GM03348 (cell line): Measurements from ENCODE around the gene HTT.

ENCODE experiments used
- DNase-seq: peaks from one replicate; pipeline ENCODE4 v3.0.0; 2012; ENCODE audit warnings: low spot score

The HTT gene

DNA sequence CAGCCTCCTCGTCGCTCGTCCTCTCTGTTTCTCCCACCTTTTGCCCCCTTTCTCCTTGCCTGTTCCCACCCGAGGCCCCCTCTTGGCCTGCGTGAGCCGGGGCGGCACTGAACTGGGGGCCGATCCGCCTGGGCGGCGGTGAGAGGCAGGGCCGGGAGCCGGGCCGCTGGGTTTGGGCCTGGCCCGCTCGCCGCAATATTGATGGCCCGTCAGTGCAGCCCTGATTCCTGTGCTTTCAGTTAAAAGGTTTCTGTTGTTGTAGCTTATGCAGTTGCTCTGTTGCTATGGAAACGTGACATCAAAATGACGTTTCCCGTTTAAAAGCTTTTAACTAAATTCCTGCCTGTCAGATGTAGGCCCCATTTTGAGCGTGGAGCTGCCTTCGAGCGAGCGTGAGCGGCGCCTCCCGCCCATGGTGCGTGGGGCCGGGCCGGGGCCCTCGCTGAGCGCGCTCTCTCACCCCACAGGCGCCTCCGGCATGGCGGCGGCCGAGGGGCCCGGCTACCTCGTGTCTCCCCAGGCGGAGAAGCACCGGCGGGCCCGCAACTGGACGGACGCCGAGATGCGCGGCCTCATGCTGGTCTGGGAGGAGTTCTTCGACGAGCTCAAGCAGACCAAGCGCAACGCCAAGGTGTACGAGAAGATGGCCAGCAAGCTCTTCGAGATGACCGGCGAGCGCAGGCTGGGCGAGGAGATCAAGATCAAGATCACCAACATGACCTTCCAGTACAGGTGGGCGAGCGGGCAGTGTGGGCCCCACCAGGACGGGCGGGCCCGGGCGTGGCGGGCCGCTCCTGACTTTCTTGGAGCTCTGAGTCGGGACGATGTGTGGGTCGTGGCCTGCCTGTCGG, 174.6 kb downstream of the HTT start, which contains the start of gene MSANTD1:
Gene MSANTD1 (plus strand): TSS at position 349 of the 851 bp plus-strand sequence. CDS start 64 bp downstream, at position 413.
- no peak for DNase-seq

DNA sequence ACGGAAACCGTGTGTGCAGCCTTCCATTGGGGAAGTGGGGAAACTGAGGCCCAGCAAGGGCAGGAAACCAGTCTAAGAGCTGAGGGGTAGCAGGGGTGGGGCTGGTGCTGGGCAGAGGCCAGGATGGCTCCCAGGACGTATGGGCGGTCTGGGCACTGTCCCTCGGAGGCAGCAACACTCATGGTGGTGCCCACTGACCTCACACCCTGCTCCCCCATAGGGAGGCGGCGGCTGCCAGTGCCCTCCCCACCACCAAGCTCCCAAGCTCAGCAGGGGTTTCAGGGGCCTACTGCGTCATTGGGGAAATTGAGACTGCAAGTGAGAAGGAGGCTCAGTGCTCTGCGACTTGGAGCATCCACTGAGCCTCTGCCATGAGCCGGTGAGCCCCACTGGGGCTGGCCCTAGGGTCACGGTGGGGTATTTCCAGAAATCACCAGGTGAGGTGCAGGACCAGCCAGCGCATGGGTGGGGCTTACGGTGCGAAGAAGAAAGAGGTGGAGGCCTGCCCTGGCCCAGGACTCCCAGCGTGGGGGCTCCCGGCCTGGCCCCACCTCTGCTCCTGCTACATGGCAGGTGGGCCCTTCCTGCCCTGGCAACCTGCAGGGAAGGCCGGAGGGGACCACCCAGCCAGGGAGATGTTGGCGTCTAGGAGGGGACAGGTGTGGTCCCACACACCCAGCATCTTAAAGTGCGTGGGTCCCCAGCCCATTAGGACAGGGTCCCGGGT, 175.4 kb downstream of the HTT start:
- DNase-seq, result no peak

DNA sequence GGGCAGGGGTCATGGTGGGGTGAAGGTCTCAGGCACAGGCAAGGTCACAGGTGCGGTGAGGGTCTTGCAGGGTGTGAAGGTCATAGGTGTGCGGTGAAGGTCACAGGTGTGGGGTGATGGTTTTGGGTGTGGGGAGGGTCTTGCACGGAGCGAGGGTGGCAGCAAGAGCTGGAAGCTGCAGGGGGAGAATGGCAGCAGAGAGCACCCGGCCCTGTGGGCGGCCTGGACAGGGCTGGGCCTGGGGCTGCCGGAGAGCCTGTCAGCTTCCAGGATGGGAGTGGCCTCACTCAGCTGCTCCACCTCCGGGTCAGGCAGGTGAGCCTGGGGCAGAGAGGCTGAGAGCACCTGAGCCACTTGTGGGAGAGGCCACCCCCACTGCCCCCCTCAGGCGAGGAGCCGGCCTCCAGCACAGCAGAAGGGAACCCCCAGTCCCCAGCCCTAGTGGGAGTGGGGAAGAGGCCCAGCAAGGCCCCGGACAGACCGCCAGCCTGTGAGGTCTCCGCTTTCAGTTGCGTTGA, 176.0 kb downstream of the HTT start:
- no peak for DNase-seq

DNA sequence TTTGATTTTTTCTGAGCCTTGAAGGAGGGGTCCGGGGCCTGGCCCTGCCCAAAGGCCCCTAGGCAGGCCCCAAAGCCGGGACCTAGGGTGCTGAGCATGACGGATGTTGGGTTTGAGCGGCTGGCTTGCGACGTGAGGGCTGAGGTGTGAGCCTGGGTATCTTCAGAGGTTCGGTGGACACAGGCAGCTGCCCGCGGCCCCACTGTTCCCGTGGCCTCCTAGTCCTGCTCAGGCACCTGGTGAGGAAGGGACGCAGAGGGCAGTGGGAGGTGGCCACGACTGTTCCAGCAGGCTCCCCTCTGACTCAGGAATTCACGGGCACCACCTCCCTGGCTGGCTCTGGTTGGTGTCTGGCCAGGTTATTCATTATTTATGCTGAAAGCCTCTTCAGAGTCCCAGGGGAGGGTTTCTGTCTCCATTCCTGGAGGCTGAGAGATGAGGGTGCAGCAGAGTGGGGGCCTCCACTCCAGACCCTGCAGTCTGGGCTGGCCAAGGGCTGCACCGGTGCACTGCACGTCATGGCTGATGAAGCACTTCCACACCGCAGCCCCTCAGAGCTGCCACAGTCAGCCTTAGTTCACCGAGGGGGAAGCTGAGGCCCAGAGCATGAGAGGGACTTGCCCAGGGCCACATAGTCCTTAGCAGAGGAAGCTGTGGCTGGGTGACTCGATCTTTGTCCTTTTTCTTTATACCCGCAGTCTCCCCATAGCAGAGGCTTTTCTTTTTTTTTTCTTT, 176.6 kb downstream of the HTT start:
- no peak for DNase-seq

DNA sequence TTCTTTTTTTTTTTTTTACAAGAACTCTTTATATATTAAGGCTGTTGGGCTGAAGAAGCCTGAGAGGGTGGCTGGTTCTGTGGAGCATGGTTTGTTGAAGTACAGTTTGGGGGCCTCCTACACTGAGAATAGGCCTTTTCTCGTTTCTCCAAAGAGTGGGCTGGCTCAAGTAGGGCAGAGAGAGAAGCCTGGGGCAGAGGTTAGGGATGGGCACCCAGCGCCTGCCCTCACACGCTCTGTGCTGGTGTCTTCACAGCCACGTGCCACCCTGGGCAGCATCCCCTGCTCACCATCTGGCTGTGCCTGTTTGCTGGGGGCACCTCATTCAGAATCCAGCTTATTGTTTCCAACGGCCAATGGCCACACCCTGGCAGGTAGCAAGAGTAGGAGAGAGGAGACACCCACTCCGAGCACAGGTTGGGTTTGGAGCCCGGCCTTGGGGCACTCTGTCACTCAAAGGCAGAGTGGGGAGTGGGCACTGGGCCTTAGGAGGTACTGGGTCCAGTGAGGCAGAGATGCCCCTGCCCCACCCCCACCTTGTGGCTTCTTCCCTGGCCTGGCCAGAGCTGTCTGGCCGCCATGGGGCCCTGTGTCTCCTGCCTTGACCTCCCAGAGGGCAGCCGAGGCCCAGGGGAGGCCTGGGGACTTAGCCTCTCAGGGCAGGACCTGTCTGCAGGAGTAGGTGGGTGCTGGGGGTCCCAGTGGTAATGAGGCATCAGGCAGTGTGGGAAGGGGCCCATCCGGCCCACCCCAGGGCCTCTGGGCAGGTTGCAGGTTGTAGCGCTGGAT, 177.4 kb downstream of the HTT start:
- no peak for DNase-seq

DNA sequence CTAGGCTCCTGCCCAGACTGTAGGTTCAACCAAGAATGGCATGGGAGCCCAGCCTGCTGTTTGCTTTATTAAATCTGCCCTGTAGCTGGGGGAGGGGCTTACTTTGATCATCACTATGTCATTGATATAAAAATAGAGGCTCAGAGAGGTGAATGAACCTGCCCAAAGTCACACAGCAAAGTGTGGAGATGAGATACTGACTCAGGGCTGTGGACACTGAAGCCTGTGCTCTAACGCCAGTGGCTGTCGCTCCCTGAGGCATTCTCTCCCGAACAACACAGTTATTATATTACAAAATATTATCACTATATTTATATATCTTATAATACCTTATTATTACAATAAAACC, 178.0 kb downstream of the HTT start:
- no peak for DNase-seq

DNA sequence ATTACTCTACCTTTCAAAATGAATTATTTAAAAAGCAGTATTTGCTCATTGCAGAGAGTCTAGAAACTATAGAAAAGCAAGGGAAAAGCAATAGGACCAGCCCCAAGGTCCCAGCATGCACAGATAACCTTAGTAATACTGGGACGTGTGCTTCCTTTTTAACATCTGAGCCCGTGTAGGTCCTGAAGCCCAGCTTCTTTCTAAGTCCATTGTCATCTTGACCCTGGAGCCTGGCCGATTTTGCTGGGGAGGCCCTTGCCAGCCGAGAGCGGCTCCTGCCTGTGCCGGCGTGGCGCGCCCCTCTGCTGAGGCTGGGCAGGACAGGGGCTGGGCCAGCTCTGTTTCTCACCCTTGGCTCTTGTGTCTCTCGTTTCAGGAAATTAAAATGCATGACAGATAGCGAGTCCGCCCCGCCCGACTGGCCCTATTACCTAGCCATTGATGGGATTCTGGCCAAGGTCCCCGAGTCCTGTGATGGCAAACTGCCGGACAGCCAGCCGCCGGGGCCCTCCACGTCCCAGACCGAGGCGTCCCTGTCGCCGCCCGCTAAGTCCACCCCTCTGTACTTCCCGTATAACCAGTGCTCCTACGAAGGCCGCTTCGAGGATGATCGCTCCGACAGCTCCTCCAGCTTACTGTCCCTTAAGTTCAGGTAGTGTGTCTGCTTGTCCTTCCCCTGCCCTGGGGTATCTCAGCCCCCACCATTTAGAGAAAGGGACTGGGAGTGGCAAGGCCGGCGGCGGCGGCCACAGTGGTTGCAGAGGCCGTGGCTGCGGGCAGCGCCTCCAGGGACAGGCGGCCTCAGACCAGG, 178.6 kb downstream of the HTT start:
- DNase-seq, result no peak

DNA sequence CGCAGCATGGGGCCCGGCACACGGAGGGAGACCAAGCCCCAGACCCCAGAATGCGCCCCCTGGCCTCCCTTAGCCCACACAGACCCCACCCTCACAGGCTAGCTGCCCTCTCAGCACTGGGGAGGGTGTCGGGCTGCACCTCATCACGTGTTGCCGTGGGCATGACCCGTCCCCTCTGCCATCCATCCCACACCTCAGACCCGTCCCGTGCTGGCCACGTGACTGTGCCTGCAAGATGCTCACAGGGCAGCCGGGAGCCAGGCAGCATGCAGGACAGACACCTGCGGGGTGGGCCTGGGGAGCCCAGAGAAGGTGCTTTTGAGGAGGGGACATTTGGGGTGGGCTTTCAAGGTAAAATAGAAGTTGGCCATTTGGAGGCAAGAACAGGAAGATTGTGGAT, 179.3 kb downstream of the HTT start:
- DNase-seq, result no peak

DNA sequence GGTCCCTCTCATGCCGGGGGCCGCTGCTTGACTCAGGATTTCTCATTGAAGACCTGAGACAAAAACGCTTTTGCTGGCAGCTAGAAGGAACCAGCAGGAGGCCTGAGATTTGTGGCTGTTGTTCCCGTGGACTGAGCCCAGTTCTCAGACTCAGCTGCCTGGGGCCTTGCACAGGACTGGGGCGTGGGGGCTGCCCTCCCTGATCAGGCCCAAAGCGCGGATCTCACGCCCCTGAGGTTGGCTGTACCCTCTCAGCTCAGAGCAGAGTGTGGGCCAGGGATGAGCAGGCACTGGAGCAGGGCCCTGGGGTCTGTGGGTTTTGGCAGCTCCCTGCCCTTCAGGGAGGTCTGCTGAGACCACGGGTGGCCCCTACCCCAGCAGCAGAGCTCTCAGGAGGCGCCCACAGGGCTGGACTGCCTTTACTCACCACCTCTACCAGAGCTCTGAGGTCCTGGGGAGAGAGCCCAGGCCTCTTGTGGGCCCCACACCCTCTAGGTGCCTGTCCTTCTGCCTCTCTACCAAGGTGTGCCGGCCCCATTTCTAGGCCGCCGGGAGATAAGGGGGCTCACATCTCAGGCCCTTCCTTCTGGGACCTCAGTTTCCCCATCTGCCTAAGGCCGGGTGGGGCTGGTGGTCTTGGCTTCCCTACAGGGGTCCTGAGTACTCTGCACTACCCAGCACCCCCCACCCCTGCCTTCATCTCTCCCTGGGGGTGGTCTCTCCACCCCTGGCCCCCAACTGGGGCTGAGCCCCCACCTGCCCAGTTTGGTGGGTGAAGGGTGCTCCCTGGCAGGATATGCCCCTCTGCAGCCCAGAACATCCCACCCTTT, 180.0 kb downstream of the HTT start:
- no peak for DNase-seq

DNA sequence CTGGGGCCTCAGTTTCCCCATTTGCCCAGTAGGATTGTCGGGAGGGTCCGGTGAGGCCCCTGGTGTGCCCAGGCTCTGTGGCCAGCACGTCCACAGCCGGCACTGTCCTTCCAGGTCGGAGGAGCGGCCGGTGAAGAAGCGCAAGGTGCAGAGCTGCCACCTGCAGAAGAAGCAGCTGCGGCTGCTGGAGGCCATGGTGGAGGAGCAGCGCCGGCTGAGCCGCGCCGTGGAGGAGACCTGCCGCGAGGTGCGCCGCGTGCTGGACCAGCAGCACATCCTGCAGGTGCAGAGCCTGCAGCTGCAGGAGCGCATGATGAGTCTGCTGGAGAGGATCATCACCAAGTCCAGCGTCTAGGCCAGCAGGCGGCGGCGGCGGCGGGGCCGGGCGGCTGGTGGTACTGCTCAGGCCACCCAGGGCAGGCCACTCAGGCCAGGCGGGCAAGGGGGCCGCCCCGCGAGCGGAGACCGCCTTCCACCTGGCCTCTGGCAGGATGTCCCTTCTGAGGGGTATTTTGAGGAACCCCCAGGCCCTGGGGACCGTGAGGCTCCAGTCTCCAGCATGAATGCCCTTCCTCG, 181.2 kb downstream of the HTT start:
- DNase-seq, result no peak

DNA sequence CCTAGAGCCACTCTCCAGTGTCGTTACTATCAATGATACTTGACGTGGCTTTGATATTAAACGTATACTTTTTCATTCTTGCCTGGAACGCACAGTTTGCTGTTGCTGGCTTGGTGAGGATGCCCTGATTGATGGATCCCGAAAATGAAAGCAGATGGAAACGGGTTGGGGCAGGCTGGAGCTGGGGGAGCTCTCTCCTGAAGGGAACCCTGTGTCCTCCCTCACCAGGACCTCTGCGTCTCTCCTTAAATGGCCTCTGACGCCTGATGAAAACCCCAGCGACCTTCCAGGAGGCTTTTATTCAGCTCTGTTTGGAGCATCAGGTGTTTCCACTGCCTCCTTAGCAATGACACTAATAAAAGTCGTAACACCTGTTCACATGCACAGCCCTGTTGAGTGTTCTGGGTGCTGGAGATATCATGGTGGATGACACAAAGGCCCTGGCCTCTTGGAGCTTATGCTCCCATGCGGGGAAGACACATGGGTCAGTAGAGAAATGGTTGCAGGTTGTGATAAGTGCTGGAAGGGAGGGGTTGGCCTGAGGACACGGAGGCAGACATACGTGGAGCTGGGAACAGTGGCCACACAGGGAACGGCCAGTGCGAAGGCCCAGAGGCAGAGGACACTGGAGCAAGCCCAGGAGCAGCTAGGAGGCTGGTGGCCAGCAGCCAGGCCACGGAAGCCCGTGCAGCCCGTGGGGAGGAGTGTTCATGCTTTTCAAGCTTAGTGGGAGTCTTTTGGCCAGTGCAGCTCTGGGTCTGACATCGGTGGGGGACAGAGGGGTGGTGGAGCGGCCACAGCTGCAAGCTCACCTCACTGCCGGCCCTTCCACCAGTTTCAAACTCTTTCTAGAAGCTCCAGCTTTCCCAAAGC, 182.0 kb downstream of the HTT start:
- no peak for DNase-seq

DNA sequence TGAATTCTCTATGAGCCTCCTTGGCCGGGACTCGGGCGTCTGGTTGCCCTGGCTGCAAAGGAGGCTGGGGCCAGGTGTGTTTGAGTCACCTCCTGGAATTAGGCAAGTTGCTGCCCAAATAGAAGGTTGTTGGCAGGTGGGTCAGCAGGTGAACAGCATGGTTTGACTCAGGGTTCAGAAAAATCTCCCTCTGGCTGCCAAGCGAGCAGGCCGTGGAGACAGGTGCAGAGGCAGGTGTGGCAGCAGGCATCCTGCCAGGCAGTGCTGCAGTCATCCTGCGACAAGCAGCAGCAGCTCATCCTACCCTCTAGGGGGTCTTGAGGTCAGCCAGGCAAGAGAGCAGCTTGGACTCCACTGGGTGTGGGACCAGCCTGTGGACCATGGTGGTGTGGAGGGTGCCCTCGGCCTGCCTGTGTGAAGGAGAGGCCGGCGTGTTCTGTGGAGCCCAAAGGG, 182.6 kb downstream of the HTT start:
- no peak for DNase-seq

DNA sequence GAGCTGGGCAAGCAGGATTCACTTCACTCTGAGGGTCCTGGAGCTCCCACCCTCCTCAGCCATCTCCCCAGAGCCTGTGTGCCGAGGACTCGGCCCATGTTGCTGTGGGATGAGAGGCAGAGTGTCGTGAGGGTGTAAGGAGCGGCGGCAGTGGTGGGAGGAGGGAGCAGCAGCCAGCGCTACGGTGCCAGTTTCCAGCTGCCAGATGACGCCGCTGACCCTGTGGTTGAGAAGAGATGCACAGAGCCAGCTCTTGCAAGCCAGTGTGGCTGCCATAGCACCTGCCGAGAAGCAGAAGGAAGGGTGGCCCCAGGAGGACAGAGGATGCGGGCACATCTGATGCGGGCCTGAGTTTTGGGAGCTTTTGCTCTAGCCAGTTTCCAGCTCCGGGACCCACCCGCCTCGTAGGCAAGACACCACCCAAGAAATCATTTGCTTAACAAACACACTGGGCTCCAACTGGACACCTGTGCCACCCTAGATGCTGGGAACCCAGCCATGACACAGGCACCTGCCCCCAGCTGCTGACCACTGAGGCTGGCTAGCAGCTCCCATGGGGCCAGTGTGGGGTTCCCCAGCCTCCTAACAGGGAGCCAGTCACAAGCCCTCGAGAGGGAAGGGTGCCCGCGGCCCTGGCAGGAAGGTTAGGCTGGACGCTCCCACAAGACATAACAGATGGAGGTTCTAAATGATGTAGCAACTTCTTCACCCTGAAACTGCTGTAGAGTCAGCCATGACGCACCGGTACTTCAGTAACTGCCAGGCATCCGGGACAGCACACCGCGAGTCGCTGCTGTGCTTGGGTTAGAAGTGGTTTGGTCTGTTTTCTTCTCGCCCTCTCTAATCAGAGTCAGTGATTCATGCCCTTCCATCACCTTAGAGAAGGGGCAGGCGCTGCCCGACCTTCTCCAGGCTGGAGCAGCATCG, 183.3 kb downstream of the HTT start:
- DNase-seq, result peak; percentile 48

DNA sequence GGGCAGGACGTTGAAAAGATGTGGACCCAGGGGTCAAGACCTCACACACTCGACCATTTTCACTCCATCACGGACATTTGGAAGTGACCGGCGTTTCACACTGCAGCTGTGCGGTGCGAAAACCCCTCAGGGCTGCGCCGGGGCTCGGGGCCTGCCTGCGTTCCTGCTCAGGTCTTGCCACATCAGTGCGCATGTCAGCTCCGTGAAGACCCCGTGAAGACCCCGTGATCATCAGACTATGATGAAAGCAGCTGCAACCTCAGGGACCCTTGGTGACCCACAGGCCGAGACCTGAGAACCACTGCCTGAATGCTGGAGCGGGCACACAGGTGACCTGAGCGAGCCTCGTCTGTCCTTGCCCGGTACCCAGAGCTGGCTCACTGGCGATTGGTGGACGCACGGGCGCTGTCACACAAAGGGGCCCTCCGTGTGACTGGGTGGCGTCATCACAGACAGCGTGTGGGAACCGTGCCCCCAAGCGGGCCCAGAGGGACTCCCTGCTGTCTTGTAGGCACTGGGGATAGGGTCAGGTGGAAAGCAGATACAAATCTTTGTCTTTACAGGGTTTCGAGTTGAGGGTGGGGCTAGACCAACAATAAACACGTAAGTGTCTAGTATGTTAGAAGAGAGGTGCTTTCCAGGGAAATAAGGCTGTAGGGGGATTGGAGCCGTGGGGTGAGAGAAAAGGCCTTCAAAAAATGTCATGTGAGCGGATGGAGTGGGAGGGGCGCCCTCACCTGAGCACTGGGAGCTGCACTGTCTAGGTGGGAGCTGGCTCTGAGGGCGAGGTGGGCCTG, 187.1 kb downstream of the HTT start:
- DNase-seq, result no peak

DNA sequence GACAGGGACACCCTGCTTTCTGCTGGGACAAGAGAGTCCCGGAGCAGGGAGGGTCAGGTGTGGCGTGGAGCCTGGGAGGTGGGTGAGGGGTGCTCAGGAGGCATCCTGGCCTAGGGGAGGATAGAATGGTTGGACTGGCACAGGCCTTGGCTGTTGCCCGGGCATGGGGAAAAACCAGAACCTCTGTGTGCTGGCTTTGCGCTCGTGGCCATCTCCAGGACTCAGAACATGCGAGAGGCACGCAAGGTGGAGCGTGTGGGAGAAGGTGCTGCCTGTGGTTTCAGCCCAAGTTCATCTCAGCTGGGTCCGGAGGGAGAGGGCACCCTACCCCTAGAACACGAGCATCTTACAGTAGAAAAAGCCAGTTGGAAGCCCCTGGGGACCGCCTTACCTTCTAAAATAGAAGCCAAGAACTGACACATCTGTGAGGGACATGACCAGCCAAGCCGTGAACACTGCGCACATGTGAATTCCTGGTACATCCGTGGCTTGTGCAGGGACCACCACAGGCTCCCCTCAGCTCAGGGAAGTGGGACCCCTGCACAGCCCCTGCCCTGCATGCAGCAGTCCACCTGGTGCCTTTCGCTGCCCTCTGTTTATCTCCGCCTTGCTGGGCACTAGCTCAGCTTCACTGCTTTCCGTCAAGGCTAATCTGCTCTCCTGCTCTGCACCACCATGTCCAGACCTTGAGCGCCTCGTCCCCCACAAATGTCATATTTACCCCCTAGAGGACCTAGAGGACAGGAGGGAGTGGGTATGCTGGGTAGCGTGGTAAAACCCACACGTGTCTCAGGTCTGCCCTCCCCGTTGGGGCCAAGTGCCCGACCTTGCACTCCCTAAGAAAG, 187.9 kb downstream of the HTT start:
- DNase-seq, result no peak
